ENCODE data around the gene SCAI. TPM values are rescaled to one million over a fixed set of nuclear protein-coding genes. Genes with fewer than 3 reads are reported as not detected.

Gene SCAI
- total RNA-seq, 1 experiment from 2014 or later, result 15.5 TPM

GRCh38 chr9:124894035-124894740, 249.1 kb downstream of the SCAI start:
- Histone ChIP-seq H3K23me2 (ENCODE audit: insufficient read length, low read depth, low read length, poor library complexity, severe bottlenecking) (no peaks in the 10 kb centered on the region), H4K20me1 (ENCODE audit: control insufficient read depth, insufficient read depth, insufficient read length) (no peaks in the 10 kb centered on the region), H3K27ac (ENCODE audit: insufficient read length, low read depth, low read length) (no peak overlapping the region), H3K4me2 (ENCODE audit: insufficient read depth, insufficient read length, low read length) (no peak overlapping the region), H3K79me2 (ENCODE audit: insufficient read depth, low read length) (no peaks in the 10 kb centered on the region), H3K23ac (ENCODE audit: insufficient read length, low read depth, low read length) (no peak overlapping the region), H2BK12ac (ENCODE audit: insufficient read length, low read depth, low read length) (no peak overlapping the region), H3K4ac (ENCODE audit: low read depth, low read length) (no peak overlapping the region), H2BK15ac (ENCODE audit: low read depth, low read length) (no peak overlapping the region), H2BK120ac (ENCODE audit: low read depth, low read length, poor library complexity, severe bottlenecking) (no peak overlapping the region), H3K79me1 (ENCODE audit: insufficient read depth, low read depth, low read length, poor library complexity, severe bottlenecking) (no peaks in the 10 kb centered on the region), H2BK5ac (ENCODE audit: insufficient read length, low read length) (no peak overlapping the region), H4K5ac (ENCODE audit: insufficient read length, low read depth, low read length) (no peak overlapping the region), H3K18ac (ENCODE audit: insufficient read length, low read depth, low read length) (no peak overlapping the region), H3T11ph (ENCODE audit: low read length) (no peak overlapping the region), H2AK5ac (ENCODE audit: insufficient read length, low read length) (no peak overlapping the region), H2AFZ (ENCODE audit: low read length) (no peak overlapping the region), H3K9ac (ENCODE audit: extremely low read depth, insufficient read length, low read length) (no peak overlapping the region), H3K56ac (ENCODE audit: insufficient read length, low read depth, low read length) (no peak overlapping the region), H2BK20ac (ENCODE audit: low read depth, low read length, poor library complexity, severe bottlenecking) (no peak overlapping the region), H3K4me1 (ENCODE audit: insufficient read depth, low read length) (no peaks in the 10 kb centered on the region), H3K9me3 (ENCODE audit: control insufficient read depth, low read depth, low read length) (no peaks in the 10 kb centered on the region), H4K8ac (replicated peaks; ENCODE audit: insufficient read length, low read depth, low read length) (no peak overlapping the region), H3K14ac (ENCODE audit: insufficient read depth, low read length) (no peak overlapping the region), H3K27me3 (ENCODE audit: insufficient read depth, low read length) (no peaks in the 10 kb centered on the region), H4K91ac (ENCODE audit: insufficient read length, low read depth, low read length) (no peak overlapping the region)
- Mint-ChIP-seq H3K9me3 (no peaks in the 10 kb centered on the region; a peak in 1 of 5 replicates), H3K27ac (no peak overlapping the region), H3K36me3 (ENCODE audit: insufficient read depth in 1 of 3, low read depth in 3 of 3) (peaks cover 7 to 18% (median 16%) of the 10 kb centered on the region in 3 experiments), H3K4me3 (no peak overlapping the region), H3K4me1 (peaks cover 2 to 13% of the 10 kb centered on the region in 2 experiments), H3K27me3 (ENCODE audit: low read depth) (no peaks in the 10 kb centered on the region)
- TF ChIP-seq, protein P1, sequence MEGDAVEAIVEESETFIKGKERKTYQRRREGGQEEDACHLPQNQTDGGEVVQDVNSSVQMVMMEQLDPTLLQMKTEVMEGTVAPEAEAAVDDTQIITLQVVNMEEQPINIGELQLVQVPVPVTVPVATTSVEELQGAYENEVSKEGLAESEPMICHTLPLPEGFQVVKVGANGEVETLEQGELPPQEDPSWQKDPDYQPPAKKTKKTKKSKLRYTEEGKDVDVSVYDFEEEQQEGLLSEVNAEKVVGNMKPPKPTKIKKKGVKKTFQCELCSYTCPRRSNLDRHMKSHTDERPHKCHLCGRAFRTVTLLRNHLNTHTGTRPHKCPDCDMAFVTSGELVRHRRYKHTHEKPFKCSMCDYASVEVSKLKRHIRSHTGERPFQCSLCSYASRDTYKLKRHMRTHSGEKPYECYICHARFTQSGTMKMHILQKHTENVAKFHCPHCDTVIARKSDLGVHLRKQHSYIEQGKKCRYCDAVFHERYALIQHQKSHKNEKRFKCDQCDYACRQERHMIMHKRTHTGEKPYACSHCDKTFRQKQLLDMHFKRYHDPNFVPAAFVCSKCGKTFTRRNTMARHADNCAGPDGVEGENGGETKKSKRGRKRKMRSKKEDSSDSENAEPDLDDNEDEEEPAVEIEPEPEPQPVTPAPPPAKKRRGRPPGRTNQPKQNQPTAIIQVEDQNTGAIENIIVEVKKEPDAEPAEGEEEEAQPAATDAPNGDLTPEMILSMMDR (conservative IDR thresholded peaks at IDR 0.05), result no peak
- WGBS (ENCODE audit: extremely low coverage, insufficient read length, low lambda C conversion rate), result no CpG with 5 or more reads among the region's 9 CpGs
- DNase-seq, result no peak

Other genes with a start within 250 kb of the SCAI start
- gene GOLGA1, start 202.4 kb downstream of the SCAI start, total RNA-seq (2021), result 7.6 TPM in 2 replicates
- 48.0 and 53.3 TPM in 2 replicates for gene PPP6C, start 46.3 kb upstream of the SCAI start, total RNA-seq (2021)
- 21.8 and 24.4 TPM in 2 replicates for gene RABEPK, start 57.0 kb upstream of the SCAI start, total RNA-seq (2021)
- 240 and 244 TPM in 2 replicates for gene HSPA5, start 97.8 kb upstream of the SCAI start, total RNA-seq (2021)
- 39.2 and 39.5 TPM in 2 replicates for gene GAPVD1, start 118.3 kb upstream of the SCAI start, total RNA-seq (2021)

Data from H9 (cell line).